GM18502 (cell line): ENCODE data around the gene RPH3AL.

Experiments
- ATAC-seq: cut with Tn5 transposase; IDR thresholded peaks from one replicate; pipeline ENCODE4 v1.9.1; 2021; ENCODE audit warnings: mild to moderate bottlenecking; ENCODE audit not compliant: unreplicated experiment, poor library complexity

RPH3AL gene

GRCh38 chr17:266219-266618 is 86.4 kb downstream of the RPH3AL start:
- ATAC-seq, result no peak

GRCh38 chr17:265718-266117 is 86.9 kb downstream of the RPH3AL start:
- ATAC-seq, result no peak

GRCh38 chr17:263773-264172 is 88.8 kb downstream of the RPH3AL start:
- no peak for ATAC-seq

DNA sequence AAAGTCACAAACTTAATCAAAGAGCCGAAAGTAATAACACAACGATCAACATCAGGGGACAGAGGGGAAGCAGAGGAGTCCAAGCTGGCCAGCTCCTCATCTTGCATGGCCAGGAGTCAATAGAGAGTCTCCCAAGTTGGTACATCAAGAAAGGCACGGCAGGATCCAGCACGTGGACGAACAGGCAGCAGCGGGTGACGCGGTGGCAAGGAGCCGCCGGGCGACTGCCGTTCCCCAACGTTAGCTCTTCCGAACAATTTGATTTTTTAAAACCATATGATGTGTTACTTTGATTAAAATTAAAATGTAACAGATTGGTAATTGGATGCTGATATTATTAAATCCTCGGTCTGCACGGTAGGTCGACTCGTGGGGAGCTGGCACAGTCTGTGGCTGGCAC is 89.3 kb downstream of the RPH3AL start:
- no peak for ATAC-seq

- no peak for ATAC-seq
Measured at GRCh38 chr17:261635-262034, 91.0 kb downstream of the RPH3AL start.

GRCh38 chr17:260944-261343 is 91.7 kb downstream of the RPH3AL start:
- ATAC-seq, result no peak

- no peak for ATAC-seq
Measured at GRCh38 chr17:260031-260791, 92.4 kb downstream of the RPH3AL start.

DNA sequence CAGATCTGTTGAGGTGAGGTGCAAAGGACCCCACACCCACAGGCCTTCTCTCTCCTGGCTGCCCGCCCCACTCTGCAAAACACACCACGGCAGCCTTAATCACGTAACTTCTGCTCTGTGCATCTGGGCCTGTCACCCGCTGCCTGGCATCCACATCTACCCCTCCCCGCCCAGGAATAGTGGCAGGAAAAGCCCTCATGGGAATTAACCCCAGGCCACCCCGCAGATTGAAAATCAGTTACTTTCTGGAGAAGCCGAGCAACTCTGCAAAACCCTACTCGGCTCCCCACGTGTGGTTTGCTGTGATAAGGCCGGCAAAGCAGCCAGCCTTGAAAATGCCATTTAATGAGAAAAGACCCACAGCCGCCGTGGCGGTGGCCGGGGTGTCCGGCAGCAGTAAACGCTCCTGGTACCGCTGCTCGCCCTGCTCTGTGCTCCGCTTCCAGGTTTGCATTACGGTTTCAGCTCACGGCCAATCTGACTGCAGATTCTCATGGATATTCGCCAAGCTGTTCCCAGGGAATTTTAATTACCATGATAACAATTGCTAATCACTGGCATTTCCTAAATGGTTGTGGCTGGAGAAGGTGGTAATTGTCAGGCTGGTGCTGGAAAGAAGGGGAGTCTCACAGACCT is 93.1 kb downstream of the RPH3AL start:
- no peak for ATAC-seq

DNA sequence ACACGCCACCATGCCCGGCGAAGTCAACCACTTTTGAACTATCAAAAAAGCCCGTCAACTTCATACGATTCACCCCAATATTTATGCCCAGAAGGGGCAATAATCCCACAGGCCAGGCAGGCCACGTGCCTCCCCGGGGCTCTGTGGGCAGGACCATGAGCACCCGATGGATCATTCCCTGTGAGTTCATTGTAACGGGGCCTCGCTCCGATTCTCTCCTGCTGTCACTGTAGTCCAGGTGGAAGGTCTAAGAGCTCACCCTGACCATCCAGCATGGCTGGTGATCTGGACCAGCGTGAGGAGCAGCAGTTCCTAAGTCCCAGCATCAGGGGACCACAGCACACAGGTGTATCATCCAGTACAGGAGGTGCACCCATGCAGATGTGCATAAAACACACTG is 93.7 kb downstream of the RPH3AL start:
- ATAC-seq, result no peak

DNA sequence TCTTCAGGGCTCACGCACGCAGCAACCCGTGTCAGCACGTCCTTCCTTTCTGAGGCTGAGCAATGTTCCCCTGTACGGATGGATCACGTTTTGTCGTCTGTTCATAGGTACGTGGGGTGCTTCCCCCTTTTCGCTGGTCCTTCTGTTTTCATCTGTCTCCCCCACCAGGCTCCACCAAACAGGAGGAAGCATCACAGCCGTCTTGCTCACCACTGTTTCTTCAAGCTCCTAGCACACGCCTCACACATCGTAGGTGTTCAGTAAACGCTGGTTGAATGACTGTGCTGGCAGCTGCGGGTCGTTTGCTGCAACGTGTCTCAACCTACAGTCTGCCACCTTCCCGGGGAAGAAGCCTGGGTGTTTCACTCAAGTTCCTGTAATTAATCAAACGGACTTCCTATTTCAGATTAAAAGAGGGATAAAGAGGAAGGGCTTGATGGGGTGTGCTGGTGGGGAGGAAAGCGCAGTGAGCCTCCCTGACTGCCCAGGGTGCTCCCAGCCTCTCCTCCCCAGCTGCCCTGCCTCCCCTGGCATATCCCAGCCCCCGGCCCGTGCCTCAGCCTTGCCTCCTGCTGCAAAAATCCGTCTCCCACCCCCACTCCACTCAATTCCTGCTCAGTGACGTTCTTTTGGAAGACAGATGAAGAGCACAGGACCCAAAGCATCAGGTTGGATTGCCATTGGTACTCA is 94.4 kb downstream of the RPH3AL start:
- no peak for ATAC-seq

DNA sequence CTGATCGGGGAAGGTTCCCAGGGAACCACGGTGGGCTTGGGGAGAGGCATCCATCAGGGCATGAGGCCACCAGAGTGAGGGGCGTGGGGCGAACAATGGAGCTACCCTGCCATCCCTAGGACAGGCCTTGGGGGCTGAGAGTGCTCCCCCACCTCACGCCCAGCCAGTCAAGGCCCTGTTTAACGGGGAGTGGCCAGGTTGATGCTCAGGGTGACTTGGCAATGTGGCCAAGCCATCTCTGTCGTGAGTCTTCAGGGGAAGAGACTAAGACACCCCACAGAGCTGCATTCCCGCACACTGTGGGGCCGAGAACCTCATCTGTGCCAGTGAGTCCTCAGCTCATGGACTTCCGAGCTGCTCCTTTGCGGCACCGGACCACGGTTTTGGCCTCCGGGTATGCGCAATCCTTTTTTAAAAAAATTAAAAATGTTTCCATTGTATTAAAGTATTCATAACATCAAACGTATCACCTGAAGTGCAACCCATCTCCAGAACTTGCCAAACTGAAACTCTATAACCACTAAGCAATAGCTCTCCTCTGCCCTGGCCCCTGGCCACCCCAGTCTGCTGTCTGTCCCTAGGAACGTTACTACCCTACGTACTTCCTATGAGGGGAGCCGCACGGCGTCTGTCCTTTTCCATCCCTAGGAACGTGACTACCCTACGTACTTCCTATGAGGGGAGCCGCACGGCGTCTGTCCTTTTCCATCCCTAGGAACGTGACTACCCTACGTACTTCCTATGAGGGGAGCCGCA is 99.3 kb downstream of the RPH3AL start:
- no peak for ATAC-seq

DNA sequence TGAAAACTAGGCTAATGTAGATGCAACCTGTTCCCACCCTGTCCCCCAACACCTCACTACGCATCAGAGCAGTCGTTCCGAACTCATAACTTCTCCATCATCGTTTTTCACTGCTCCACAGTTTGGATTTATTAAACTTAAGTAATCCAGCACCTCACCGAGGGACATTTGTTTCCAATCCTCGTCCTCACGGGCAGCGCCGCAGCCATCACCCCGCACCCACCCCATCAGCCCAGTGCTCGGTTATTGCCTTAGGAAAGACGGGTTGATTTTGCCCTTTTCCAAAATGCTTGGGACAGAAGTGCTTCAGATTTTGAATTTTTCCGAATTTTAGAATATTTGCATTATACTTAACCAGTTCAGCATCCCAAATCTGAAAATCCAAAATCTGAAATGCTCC is 100.2 kb downstream of the RPH3AL start:
- no peak for ATAC-seq

DNA sequence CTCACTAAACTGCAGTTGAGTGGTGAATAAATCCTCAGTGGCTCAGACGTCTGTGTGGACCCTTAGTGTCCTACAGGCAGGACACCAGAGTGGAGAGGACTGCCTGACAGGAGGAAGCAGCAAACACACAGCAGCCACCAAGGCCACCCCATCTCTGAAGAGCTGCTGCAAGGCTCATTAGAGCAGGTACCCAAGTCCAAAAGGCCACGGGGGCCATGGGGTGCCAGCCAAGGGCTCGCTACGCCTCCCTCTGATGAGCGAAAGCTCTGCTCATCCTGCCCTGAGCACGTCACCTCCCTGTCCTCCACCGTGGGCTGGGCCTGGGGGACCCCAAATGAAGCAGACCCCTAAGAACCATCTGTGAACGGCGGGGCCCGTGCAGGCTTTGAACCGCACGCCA is 101.1 kb downstream of the RPH3AL start:
- ATAC-seq, result no peak

DNA sequence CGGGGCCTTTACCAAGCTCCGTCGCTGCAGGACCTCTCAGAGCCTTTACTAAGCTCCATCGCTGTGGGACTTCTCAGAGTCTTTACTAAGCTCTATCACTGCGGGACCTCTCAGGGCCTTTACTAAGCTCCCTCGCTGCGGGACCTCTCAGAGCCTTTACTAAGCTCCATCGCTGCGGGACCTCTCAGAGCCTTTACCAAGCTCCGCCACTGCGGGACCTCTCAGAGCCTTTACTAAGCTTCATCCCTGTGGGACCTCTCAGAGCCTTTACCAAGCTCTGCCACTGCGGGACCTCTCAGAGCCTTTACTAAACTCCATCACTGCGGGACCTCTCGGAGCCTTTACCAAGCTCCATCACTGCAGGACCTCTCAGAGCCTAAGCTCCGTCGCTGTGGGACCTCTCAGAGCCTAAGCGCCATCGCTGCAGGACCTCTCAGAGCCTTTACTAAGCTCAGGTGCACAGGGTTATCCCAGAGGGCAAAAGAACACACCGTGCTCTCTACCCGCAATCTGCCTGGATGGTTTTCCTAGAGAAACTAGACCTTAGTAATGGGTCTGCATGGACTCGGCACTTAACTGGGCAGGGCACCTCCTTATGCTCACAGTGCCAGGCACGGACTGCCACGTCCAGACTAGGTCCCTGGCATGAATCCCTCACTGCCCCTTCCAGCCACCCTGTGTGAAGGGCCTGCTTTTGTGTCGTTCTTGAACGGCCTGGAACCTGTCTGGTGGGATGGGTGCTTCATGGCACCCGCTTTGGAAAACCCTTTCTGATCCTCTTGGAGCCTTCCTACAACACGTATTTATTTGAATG is 101.9 kb downstream of the RPH3AL start:
- no peak for ATAC-seq

- no peak for ATAC-seq
Measured at GRCh38 chr17:249236-249993, 103.2 kb downstream of the RPH3AL start.

- ATAC-seq, result no peak
Measured at GRCh38 chr17:248337-249235, 104.0 kb downstream of the RPH3AL start.

DNA sequence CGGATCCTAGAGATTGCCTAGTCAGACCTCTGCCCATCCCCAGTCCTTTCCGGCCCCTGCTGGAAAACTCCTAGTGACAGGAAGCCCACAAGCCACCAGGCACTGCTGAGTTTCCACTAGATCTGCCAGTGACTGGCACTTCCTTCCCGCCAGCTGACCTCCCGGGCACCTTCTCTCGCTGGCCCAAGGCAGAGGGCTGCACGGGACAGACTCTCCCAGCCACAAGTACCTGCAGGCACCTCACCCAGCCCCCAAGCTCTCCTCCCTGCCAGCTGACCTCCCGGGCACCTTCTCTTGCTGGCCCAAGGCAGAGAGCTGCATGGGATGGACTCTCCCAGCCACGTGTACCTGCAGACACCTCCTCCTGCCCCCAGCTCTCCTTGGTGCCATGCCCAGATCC is 104.8 kb downstream of the RPH3AL start:
- no peak for ATAC-seq

- no peak for ATAC-seq
Measured at GRCh38 chr17:246851-247421, 105.7 kb downstream of the RPH3AL start.
